ENCODE measurements around the gene SLC24A2.

Gene SLC24A2

DNA sequence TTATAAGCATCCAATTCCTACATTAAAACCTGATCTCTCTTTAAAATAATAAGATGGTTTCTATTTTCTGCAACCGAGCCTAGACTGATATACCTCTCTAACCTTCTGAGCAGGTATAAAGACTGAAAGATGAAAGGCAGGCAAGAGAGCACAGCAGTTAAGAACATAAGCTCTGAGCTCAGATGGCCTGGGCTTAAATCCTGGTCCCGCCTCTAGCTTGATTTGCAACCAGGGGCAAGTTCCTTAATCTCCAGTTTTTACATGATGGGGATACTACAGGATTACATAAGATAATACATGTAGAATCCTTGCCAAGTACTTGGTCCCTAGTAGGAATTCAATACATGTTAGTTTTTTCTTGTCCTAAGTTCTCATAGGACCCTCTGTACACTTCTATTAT lies 33.9 kb downstream of the SLC24A2 start:
- DNase-seq = no peak

DNA sequence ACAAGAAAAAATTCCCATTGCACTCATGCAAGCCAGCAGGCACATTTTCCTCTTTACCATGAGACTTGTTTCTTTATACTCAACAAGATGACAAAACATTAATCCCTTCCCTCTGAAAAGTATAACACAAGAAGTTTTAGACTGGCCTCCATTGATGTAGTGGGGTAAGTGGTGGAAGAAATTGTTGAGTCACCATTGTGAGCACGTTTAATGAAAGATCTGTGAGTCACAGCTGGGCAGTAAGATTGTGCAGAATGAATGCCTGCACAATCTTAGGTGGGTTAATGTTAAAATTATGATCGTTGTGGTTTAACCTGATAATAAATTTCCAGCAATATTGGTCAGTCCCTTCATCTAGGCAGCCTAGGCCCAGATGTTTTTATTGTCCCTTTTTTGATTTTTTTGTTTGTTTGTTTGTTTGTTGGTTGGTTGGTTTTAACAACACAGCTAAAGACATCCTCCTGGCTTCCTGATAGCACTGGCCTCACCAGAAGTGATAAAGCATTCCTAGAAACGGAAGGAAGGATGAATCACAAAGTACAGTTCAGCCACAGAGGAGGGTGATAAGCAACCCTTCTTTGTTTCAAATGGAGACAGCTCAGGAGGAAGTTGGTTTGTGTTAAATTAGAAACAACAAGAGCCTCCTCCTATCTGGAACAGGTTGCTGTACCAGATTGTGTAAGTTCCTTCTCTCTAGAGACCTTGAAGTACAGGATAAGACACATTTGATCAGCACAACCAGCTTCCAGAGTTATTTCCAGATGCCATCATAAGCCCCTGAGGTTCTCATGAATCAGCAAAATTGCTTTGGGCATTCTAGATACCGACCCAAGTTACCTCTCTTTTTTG lies 40.3 kb downstream of the SLC24A2 start:
- no peak for DNase-seq

DNA sequence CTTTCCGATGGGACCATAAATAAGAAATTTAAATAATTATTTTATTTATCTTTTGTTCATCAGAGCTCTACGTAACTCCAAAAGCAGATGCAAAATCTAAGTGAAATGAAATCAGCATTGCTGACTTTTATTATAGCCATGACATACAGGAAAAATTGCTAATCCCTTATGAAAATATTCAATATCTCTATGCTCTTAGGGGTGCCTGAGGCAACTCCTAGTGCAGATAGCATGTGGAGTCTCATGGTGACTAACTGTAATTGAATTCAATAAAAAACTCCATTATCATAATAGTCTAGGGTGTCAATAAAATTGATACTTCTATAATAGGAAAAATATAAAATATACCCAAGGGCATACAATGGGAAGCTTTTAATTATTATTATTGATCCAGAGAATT lies 42.6 kb downstream of the SLC24A2 start:
- no peak for DNase-seq

DNA sequence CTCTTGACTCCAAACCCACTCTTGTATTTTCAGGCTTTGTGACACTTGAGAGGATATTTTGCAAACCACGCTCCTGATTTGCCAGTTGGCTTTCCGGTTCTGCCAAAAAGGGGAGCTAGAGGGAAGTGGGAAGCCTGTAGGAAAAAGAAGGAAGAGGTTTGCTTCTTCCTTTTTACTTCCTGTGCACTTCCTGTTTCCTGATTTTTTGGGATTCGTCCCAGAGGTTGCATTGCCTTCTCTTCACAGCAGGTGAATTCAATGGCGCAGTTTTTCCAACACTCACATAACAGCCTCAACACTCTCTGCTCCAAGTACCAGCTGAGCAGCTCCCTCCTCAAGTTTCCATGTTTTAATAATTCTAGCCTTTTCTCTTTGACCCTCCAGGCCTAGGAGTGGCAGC lies 47.7 kb downstream of the SLC24A2 start:
- no peak for DNase-seq

Data from NCI-H526 (cell line).